ENCODE measurements around the gene GFI1B. TPM values are rescaled to one million over a fixed set of nuclear protein-coding genes. Genes with fewer than 3 reads are reported as not detected.
"Not testable (repeated sequence)": the region's sequence is repeated elsewhere in the genome, so short reads cannot be mapped to it uniquely, and the experiment has no call there.

Gene GFI1B
- total RNA-seq, 2 donors from 2014 or later = 0.12 TPM; not detected in 1

GRCh38 chr9:132989414-132989996 lies 11.0 kb downstream of the GFI1B start:
- Mint-ChIP-seq H3K9me3 (peaks cover 4 to 5% of the 10 kb centered on the region in 2 donors), H3K4me1 (ENCODE audit: low read depth) (peaks cover 14% of the 10 kb centered on the region), H3K4me3 (no peak overlapping the region), H3K27ac (no peak overlapping the region), H3K36me3 (ENCODE audit: insufficient read depth in 2 of 2) (no peaks in the 10 kb centered on the region), H3K27me3 (ENCODE audit: low read depth) (peaks cover 47% of the 10 kb centered on the region)
- DNase-seq (no peak), ATAC-seq (replicated peaks in 1 of 2) (no peak)

DNA sequence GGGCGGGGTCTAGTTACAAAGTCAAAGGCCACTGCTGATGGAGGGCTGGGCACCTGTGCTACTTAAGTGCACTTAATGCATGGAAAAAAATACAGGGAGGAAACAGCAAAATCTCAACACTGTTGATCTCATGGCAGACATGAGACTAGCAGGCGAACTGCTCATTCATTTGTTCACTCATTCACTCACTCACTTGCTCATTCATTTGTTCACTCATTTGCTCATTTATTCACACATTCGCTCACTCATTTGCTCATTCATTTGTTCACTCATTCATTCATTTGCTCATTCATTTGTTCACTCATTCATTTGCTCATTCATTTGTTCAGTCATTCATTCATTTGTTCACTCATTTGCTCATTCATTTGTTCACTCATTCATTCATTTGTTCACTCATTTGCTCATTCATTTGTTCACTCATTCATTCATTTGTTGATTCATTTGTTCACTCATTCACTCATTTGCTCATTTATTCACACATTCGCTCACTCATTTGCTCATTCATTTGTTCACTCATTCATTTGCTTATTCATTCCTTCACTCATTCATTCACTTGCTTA lies 11.6 kb downstream of the GFI1B start:
- H3K9me3 Mint-ChIP-seq, H3K27ac Mint-ChIP-seq: not testable (repeated sequence)

GRCh38 chr9:132990781-132991180 lies 12.3 kb downstream of the GFI1B start:
- Mint-ChIP-seq H3K36me3 (ENCODE audit: insufficient read depth in 2 of 2) (no peaks in the 10 kb centered on the region), H3K27ac (no peak overlapping the region), H3K9me3 (peaks cover 4 to 5% of the 10 kb centered on the region in 2 donors), H3K27me3 (ENCODE audit: low read depth) (peaks cover 49% of the 10 kb centered on the region), H3K4me3 (no peak overlapping the region), H3K4me1 (ENCODE audit: low read depth) (peaks cover 16% of the 10 kb centered on the region)
- DNase-seq (no peak), ATAC-seq (replicated peaks in 1 of 2) (no peak)

More for the DNA sequence above, 11.6 kb downstream of the GFI1B start:
- not testable (repeated sequence) for DNase-seq; ATAC-seq (replicated peaks in 1 of 2); H3K36me3 Mint-ChIP-seq (ENCODE audit: insufficient read depth in 2 of 2); H3K4me3 Mint-ChIP-seq
- Mint-ChIP-seq H3K4me1 (ENCODE audit: low read depth) (peaks cover 16% of the 10 kb centered on the region), H3K27me3 (ENCODE audit: low read depth) (peaks cover 49% of the 10 kb centered on the region)

GRCh38 chr9:132991351-132992300 lies 13.1 kb downstream of the GFI1B start:
- H3K36me3 Mint-ChIP-seq (ENCODE audit: insufficient read depth in 2 of 2) = no peaks in the 10 kb centered on the region
- DNase-seq (peak in 1 of 2 donors; percentile 7), ATAC-seq (replicated peaks in 1 of 2) (no peak)
- peaks cover 49% of the 10 kb centered on the region for H3K27me3 Mint-ChIP-seq (ENCODE audit: low read depth)
- H3K27ac Mint-ChIP-seq = no peak overlapping the region
- peaks cover 16% of the 10 kb centered on the region for H3K4me1 Mint-ChIP-seq (ENCODE audit: low read depth)
- H3K4me3 Mint-ChIP-seq = no peak overlapping the region
- H3K9me3 Mint-ChIP-seq = peaks cover 4 to 5% of the 10 kb centered on the region in 2 donors

- no peak overlapping the region for H3K27ac Mint-ChIP-seq
- H3K36me3 Mint-ChIP-seq (ENCODE audit: insufficient read depth in 2 of 2) = no peaks in the 10 kb centered on the region
- ATAC-seq (replicated peaks in 1 of 2) (no peak), DNase-seq (no peak)
- H3K27me3 Mint-ChIP-seq (ENCODE audit: low read depth) = peaks cover 37% of the 10 kb centered on the region
- peaks cover 4 to 5% of the 10 kb centered on the region in 2 donors for H3K9me3 Mint-ChIP-seq
- H3K4me1 Mint-ChIP-seq (ENCODE audit: low read depth) = peaks cover 16% of the 10 kb centered on the region
- H3K4me3 Mint-ChIP-seq = no peak overlapping the region
These were observed 15.0 kb downstream of the GFI1B start for GRCh38 chr9:132993511-132993939.

DNA sequence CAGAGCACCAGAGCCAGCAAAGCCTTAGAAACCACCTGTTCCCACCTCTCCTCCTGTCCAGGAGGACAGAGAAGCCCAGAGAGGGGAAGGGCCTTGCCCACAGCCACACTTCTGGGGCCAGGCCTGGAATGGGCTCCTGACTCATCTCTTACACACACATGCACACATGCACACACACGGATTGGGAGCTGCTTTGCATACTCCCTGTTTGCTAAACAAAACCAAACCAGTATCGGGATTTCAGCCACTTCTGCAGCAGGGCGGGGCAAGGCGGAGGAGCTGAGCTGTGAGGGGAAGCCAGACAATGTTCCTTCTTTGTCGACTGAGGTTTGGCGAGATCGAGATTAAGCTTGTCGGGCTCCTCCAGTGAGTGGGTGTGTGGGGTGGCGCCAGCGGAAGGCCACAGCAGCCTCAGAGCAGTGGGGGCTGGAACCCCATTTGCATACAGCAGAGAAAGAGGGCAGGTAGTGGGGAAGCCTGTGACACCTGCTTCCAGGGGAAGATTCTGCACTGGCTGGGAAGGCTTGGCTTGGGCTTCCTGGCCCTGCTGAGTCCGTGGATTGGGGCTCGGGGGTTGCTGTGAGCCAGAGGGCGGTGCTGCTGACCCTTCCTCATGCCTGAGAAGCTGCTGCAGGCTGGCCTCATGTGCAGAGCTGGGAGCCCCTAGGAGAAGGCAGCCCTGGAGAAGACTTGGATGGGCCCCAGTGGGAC lies 16.1 kb downstream of the GFI1B start:
- Mint-ChIP-seq H3K4me3 (peak overlapping the region in 1 of 2 donors; percentile 16), H3K27me3 (ENCODE audit: low read depth) (peaks cover 38% of the 10 kb centered on the region), H3K4me1 (ENCODE audit: low read depth) (peaks cover 16% of the 10 kb centered on the region), H3K9me3 (peaks cover 4 to 5% of the 10 kb centered on the region in 2 donors), H3K36me3 (ENCODE audit: insufficient read depth in 2 of 2) (no peaks in the 10 kb centered on the region), H3K27ac (no peak overlapping the region)
- ATAC-seq (replicated peaks in 1 of 2) (peak in 1 of 2 donors; percentile 24), DNase-seq (no peak)

DNA sequence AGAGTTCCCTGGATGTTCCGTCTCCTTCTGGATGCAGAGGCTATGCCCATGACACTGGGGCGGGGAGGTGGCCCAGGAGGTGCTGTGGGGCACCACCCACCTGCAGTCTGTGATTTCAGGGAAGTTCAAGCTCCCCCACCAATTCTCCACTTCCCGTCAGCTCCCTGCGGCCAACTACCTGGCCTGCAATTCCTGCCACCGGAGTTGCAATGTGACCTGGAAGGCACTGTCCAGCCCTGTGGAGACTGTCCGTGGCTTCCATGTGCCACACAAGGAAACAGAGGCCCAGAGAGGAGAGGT lies 16.6 kb downstream of the GFI1B start:
- Mint-ChIP-seq H3K27ac (no peak overlapping the region), H3K27me3 (ENCODE audit: low read depth) (peaks cover 41% of the 10 kb centered on the region), H3K36me3 (ENCODE audit: insufficient read depth in 2 of 2) (no peaks in the 10 kb centered on the region), H3K4me1 (ENCODE audit: low read depth) (peaks cover 16% of the 10 kb centered on the region), H3K4me3 (no peak overlapping the region), H3K9me3 (peaks cover 4% of the 10 kb centered on the region in 2 donors)
- DNase-seq = no peak
- no peak for ATAC-seq (replicated peaks in 1 of 2)

DNA sequence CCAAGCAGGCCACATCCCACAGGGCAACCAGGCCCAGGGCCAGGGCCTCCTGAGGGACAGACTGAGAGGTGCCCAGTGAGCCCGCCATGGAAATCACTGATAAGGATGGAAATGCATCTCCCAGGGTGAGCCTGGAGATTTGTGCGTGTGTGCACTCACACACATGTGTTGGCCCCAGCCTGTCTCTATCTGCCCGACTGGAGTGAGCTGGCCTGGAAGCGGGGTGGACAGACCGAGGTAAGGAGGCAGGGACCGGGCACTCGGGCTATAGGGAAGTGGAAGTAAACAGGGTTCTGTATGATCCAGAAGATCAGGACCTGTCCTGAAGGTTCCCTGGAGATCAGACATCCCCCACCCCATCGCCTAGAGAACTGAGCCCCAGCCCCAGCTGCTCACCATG lies 17.4 kb downstream of the GFI1B start:
- H3K4me3 Mint-ChIP-seq = no peak overlapping the region

GRCh38 chr9:132996526-132996925 lies 18.0 kb downstream of the GFI1B start:
- H3K27ac Mint-ChIP-seq = no peak overlapping the region
- peaks cover 37% of the 10 kb centered on the region for H3K27me3 Mint-ChIP-seq (ENCODE audit: low read depth)
- H3K4me3 Mint-ChIP-seq = no peak overlapping the region
- no peaks in the 10 kb centered on the region for H3K9me3 Mint-ChIP-seq
- H3K36me3 Mint-ChIP-seq (ENCODE audit: insufficient read depth in 2 of 2) = no peaks in the 10 kb centered on the region
- DNase-seq (no peak), ATAC-seq (replicated peaks in 1 of 2) (no peak)
- H3K4me1 Mint-ChIP-seq (ENCODE audit: low read depth) = peaks cover 15% of the 10 kb centered on the region

More for the DNA sequence above, 17.4 kb downstream of the GFI1B start:
- Mint-ChIP-seq H3K4me1 (ENCODE audit: low read depth) (peaks cover 16% of the 10 kb centered on the region), H3K9me3 (no peaks in the 10 kb centered on the region), H3K36me3 (ENCODE audit: insufficient read depth in 2 of 2) (no peaks in the 10 kb centered on the region), H3K27ac (no peak overlapping the region), H3K27me3 (ENCODE audit: low read depth) (peaks cover 40% of the 10 kb centered on the region)
- ATAC-seq (replicated peaks in 1 of 2) (no peak), DNase-seq (no peak)

DNA sequence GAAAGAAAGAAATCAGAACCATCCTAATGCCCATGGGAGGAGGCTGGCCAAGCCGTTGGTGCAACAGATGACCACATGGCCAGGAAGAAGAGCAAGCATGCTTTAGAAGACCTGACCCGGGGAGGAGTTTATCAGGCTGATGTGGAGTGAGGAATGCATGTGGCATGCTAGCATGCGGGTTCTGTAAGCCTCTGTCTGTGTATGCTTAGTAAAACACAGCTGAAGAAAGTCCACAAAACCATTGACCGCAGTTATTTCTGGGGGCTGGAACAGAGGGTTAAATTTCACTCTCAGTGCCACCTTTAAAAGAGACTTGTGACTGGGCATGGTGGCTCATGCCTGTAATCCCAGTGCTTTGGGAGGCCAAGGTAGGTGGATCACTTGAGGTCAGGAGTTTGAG lies 19.1 kb downstream of the GFI1B start:
- ATAC-seq (replicated peaks in 1 of 2) = no peak
- no peaks in the 10 kb centered on the region for H3K36me3 Mint-ChIP-seq (ENCODE audit: insufficient read depth in 2 of 2)
- DNase-seq = no peak
- no peak overlapping the region for H3K27ac Mint-ChIP-seq
- peaks cover 6% of the 10 kb centered on the region for H3K4me1 Mint-ChIP-seq (ENCODE audit: low read depth)
- H3K9me3 Mint-ChIP-seq = no peaks in the 10 kb centered on the region
- no peak overlapping the region for H3K4me3 Mint-ChIP-seq
- peaks cover 35% of the 10 kb centered on the region for H3K27me3 Mint-ChIP-seq (ENCODE audit: low read depth)

DNA sequence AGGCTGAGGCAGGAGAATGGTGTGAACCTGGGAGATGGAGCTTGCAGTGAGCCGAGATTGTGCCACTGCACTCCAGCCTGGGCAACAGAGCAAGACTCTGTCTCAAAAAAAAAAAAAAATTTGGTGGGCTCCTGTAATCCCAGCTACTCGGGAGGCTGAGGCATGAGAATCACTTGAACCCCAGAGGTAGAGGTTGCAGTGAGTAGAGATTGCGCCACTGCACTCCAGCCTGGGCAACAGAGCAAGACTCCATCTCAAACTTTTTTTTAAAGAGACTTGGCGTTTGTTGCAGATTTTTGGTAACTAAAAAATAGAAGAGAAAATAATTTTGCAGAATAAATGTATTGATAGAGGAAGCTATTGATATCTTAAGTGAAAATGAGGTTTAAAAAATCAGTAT lies 19.7 kb downstream of the GFI1B start:
- not testable (repeated sequence) for H3K36me3 Mint-ChIP-seq (ENCODE audit: insufficient read depth in 2 of 2); DNase-seq; H3K4me1 Mint-ChIP-seq (ENCODE audit: low read depth); ATAC-seq (replicated peaks in 1 of 2); H3K9me3 Mint-ChIP-seq; H3K4me3 Mint-ChIP-seq; H3K27ac Mint-ChIP-seq
- peaks cover 36% of the 10 kb centered on the region for H3K27me3 Mint-ChIP-seq (ENCODE audit: low read depth)

DNA sequence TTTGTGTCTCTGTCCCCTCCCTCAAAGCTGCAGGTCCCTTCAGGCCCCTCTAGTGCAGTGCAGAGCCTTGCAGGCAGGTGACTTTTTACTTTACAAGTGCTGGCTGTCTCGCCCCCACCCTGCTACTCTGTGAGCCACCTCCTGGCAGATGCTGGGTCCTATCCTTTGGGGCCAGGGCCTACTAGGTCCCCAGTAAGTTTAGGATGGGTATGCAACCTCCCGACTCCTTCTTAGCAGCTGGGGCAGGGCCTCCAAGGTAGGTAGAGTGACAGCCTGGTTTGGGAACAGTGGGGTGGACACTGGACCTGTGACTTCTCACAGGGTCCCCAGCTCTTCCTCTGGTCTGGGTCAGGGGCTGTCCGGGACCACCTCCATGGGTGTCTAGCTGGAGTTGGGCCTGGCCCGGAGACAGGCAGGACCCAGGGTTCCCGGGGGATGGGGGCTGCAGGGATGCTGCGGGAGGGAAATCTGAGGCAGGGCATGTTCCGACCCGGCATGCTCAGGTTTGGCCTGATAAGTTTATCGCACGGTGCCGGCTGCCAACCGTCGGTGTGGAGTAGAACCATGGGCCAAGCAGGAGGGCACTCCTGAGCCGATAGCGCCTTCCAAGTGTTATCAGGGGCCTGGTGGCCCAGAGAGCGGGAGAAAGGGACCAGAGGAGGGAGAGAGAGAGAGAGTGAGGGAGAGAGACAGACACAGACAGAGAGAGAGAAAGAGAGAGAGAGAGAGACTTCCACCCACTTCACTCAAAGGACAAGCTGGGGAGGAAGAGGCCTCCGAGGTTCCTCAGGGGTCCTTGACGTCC lies 20.5 kb downstream of the GFI1B start:
- Mint-ChIP-seq H3K4me3 (no peak overlapping the region), H3K9me3 (no peaks in the 10 kb centered on the region), H3K36me3 (ENCODE audit: insufficient read depth in 2 of 2) (no peaks in the 10 kb centered on the region), H3K4me1 (ENCODE audit: low read depth) (peaks cover 6% of the 10 kb centered on the region), H3K27me3 (ENCODE audit: low read depth) (peaks cover 36% of the 10 kb centered on the region), H3K27ac (no peak overlapping the region)
- DNase-seq (no peak), ATAC-seq (replicated peaks in 1 of 2) (no peak)

Data from activated T-cell treated with anti-CD3 and anti-CD28 coated beads, Interleukin-2, amount 50 U/mL, for 72 hours (primary cell).